Muscle of leg (tissue), 11 donors: Measurements from ENCODE around the gene CFAP157. TPM values are rescaled to one million over a fixed set of nuclear protein-coding genes. Genes with fewer than 3 reads are reported as not detected.

Experiments
- DNase-seq: peaks from one replicate; pipeline ENCODE4 v3.0.0; 2013
- H3K27ac ChIP-seq: one replicate; pipeline ENCODE4 v1.5.1; 2013; ENCODE audit warnings: mild to moderate bottlenecking, low read length, control low read depth
- H3K27me3 ChIP-seq: one replicate; pipeline ENCODE4 v1.6.1; 2013; ENCODE audit warnings: low read length; ENCODE audit not compliant: control insufficient read depth, insufficient read depth
- H3K36me3 ChIP-seq: one replicate; pipeline ENCODE4 v1.6.1; 2013; ENCODE audit warnings: low read length; ENCODE audit not compliant: control insufficient read depth, insufficient read depth
- H3K4me1 ChIP-seq: one replicate; pipeline ENCODE4 v1.6.1; 2013; ENCODE audit warnings: low read length; ENCODE audit not compliant: control insufficient read depth, insufficient read depth
- H3K4me3 ChIP-seq: one replicate; pipeline ENCODE4 v1.5.1; 2013; ENCODE audit warnings: low read length, control low read depth
- H3K9me3 ChIP-seq: replicated peaks from 2 replicates; pipeline ENCODE4 v1.6.1; 2013; ENCODE audit warnings: low read depth, low read length; ENCODE audit not compliant: control insufficient read depth
- WGBS: methylation state at CpG from one replicate; pipeline ENCODE4 v1.1.5; 2013; ENCODE audit warnings: missing lambda C conversion rate; ENCODE audit not compliant: insufficient coverage; 5-methylcytosine and 5-hydroxymethylcytosine counted together
- polyA plus RNA-seq, 8 donors: library from polyadenylated mRNA; unstranded; fragments of 120-200 nt; gene quantifications; one replicate each; pipeline versions ENCODE4 v1.2.1 to v1.2.3, GENCODE V29; 2013; ENCODE audit warnings: inconsistent platforms in 1 of 8, low replicate concordance in 1 of 8; ENCODE audit not compliant: insufficient read length in 8 of 8, insufficient read depth in 1 of 8
- total RNA-seq: library from RNA; stranded (reverse); fragments of 120-200 nt; gene quantifications from one replicate; pipeline ENCODE4 v1.2.4, GENCODE V29; 2013

The CFAP157 gene
- total and polyA plus RNA-seq, 9 donors, result 0.84 to 2.4 (median 1.3) TPM; not detected in 1

DNA sequence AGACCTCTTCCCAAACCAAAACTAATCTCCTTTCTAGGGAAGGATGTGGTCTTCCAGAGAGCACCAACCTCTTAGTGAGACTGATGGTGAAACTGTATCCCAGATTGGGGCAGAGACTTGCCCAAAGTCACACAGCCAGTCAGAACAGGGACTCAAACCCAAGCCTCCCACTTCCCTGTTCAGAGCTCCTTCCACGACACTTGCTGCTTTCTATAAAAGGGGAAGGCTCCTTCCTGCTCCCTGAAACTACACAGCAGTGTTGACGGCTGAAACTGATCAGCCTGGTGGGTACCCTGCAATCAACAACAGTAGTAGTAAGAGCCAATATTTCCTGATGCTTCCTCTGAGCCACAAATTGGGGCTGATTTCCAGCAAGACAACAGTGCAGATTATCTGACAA lies 26.8 kb downstream of the CFAP157 start:
- no peaks in the 10 kb centered on the region for H3K9me3 ChIP-seq
- H3K4me3 ChIP-seq, result no peak overlapping the region
- 100% methylated on average over 1 of the region's 2 CpGs for WGBS
- DNase-seq, result no peak
- peaks cover 34% of the 10 kb centered on the region for H3K36me3 ChIP-seq
- peaks cover 14% of the 10 kb centered on the region for H3K4me1 ChIP-seq
- H3K27ac ChIP-seq, result no peak overlapping the region
- no peaks in the 10 kb centered on the region for H3K27me3 ChIP-seq

DNA sequence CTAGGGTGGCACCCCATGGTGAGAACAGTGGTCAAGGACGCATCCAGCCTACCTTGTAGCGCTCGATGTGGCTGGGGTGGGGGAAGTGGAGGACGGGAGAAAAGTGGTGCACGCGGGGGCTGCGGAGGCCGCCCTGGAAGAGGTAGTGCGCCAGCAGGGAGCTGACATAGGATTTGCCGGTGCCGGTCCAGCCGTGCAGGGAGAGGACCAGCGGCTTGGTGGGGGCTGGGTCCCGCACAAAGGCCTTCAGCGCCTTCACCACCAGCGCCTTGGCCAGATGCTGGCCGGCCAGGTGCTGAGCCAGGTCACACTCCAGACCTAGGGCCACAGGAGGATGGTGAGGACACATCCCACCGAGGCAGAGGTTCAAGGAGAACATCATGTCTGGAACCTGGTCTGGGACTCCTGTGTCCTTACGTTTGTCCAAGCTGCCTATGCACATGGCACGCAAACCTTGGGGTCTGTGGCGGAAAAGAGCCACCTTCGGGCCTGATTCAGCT lies 27.5 kb downstream of the CFAP157 start:
- WGBS, result 34% methylated on average over 22 of the region's 22 CpGs
- peak overlapping the region; percentile 93 for H3K27ac ChIP-seq
- DNase-seq, result no peak

DNA sequence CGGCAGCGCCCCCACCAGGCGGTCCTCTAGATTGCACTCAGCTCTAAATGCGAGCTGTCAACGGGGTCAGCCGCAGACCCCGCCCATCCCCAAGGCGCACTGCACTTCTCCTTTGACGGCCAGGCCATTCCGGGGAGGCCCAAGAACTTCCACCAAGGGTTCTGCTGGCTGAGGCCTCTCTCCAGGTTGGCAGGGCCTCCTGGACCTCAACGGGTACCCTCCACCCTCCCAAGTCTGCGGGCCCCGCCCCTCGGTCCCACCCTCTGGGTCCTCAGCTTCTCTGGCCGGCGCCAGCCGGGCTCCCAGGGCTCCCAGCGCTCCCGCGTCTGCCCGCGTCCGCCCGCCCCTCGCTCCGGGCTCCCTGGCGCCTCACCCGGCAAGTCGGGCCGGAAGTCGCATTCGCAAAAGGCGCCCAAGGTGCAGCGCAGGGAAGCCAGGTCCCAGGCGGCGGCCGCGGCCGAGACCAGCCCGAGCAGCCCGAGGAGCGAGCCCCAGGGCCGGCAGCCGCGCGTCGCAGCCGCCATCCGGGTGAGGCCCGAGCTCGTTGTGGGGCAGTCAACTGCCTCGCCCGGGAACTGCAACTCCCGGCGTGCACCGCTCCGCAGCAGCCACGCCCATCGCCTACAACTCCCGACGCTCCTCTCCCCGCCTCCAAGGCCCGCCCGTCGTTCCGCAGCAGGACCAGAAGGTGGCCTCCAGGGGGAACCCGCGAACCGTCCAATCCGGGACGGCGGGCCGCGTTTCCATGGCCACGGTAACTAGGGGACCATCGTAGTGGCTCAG lies 28.1 kb downstream of the CFAP157 start, which contains the start of gene TOR2A:
Gene TOR2A (minus strand): TSS at position 548 of the 783 bp plus-strand sequence. CDS start 24 bp downstream, at position 524.
- peaks cover 41% of the 10 kb centered on the region for H3K36me3 ChIP-seq
- no peaks in the 10 kb centered on the region for H3K9me3 ChIP-seq
- under 1% methylated on average over 76 of the region's 76 CpGs for WGBS
- peak within 1 kb of the TSS; percentile 71 for H3K4me3 ChIP-seq
- H3K27ac ChIP-seq, result peak within 1 kb of the TSS; percentile 94
- H3K27me3 ChIP-seq, result no peaks in the 10 kb centered on the region
- peaks cover 14% of the 10 kb centered on the region for H3K4me1 ChIP-seq
- peak; percentile 99 for DNase-seq

More for the DNA sequence above, 27.5 kb downstream of the CFAP157 start:
- Histone ChIP-seq H3K4me3 (peak overlapping the region; percentile 71), H3K4me1 (peaks cover 14% of the 10 kb centered on the region), H3K27me3 (no peaks in the 10 kb centered on the region), H3K9me3 (no peaks in the 10 kb centered on the region), H3K36me3 (peaks cover 37% of the 10 kb centered on the region)

DNA sequence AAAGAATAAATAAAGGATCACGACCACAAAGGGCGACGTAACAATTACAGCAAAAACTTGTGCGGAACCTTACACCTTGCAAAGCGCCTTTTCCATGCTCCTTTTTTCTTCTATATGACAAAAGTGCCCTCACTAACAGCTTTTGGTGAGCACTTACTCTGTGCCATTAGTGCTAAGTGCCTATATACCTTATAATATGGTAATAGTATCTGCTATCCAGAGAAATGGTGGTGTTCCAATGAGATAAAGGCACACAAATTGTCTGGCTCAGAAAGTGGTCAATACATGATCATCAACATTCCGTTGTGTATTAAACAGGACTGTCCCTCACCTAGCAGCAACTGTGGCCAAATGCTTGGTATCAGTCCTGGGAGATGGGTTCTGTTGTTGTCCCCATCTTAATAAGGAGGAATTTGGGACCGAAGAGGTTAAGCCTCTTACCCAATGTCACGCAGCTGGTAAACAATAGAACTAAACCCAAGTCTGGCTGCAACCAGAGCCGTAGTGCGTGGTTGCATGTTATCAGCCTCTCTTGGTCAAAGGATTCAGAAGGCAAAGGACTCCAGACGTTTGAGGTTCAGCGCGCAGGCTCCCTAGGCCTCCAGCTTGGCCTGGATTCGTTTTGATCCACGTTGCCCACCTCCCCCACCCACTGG lies 28.9 kb downstream of the CFAP157 start:
- Histone ChIP-seq H3K27me3 (no peaks in the 10 kb centered on the region), H3K9me3 (no peaks in the 10 kb centered on the region), H3K4me3 (no peak overlapping the region), H3K4me1 (peaks cover 14% of the 10 kb centered on the region), H3K27ac (peak overlapping the region; percentile 94), H3K36me3 (peaks cover 42% of the 10 kb centered on the region)
- no peak for DNase-seq
- 38% methylated on average over 10 of the region's 15 CpGs for WGBS

DNA sequence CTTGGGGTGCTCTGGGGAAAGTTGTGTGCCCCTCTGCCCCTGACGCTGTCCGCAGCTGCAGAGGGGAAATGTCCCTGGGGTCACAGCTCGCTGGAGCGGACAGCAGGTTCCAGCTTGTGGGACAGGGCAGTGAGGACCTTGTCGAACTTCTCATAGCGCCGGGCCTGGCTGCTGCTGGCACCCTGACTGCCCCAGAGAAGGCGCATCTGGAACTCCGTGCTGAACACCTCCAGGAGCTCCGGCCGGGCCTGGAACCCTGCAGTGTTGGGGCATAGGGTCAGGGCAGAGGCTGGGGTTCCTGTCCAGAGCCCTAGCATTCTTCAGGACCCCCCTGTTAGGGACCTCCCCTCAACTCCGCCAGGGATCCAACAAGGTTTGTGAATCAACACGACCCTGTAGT lies 31.9 kb downstream of the CFAP157 start:
- peaks cover 20% of the 10 kb centered on the region for H3K4me1 ChIP-seq
- no peak for DNase-seq
- no peaks in the 10 kb centered on the region for H3K9me3 ChIP-seq

DNA sequence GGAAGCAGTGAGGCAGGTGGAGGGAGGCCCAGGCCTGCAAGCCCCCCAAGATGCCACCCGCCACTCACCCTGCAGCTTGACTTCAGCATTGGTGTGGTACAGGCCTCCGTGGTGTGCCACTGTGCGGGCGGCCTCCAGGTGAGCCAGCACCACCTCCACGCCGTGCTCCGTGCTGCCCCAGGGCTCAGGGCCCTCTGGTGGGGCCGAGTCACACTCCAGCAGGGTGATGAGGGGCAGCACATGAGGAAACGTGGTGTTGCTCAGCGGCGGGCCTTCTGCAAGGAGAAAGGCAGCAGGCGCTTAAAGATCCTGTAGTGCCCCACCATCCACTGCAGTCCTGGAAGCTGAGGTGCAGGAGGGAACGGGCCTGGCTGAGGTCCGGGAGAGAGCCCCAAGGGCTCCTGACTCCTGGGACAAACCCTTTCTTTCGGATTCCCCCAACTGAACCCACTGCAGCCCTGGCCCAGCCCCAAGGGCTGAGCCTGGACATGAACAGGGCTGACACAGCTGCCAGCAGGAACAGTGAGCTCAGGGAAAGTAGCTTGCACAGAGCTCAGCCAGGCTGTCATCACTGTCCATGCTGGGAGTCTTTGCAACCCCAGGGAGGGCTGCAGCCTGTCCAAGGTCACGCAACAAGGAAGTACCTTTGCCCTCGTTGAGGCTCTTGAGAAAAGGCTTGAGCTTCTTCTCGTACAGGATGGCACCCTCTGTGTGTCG lies 33.0 kb downstream of the CFAP157 start:
- Histone ChIP-seq H3K27ac (no peak overlapping the region), H3K9me3 (no peaks in the 10 kb centered on the region), H3K4me1 (peaks cover 12% of the 10 kb centered on the region), H3K36me3 (peaks cover 20% of the 10 kb centered on the region), H3K4me3 (no peak overlapping the region), H3K27me3 (no peaks in the 10 kb centered on the region)
- DNase-seq, result no peak
- WGBS, result 81% methylated on average over 17 of the region's 19 CpGs

More for the DNA sequence above, 31.9 kb downstream of the CFAP157 start:
- no peaks in the 10 kb centered on the region for H3K27me3 ChIP-seq
- H3K4me3 ChIP-seq, result no peak overlapping the region
- no peak overlapping the region for H3K27ac ChIP-seq
- peaks cover 19% of the 10 kb centered on the region for H3K36me3 ChIP-seq
- 85% methylated on average over 11 of the region's 13 CpGs for WGBS

DNA sequence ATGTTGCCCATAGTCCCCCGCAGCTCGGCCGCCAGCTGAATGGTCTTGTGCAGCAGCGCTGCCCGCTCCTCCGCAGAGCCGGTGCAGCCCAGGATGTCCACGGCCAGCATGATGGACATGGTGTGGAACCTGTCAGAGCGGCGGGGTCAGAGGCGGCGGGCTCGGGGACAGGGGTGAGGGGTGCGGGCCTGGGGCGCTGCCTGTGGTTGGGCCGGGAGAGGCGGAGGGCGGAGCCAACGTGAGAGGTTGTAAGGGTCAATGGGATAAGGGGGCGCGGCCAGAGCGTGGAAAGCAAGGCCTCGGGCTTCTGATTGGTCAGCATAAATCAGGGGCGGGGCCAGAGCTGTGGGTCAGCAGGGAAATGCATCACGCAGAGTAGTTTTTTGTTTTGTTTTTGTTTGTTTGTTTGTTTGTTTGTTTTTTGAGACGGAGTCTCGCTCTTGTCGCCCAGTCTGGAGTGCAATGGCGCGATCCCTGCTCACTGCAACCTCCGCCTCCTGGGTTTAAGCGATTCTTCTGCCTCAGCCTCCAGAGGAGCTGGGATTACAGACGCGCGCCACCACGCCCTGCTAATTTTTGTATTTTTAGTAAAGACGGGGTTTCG lies 35.1 kb downstream of the CFAP157 start:
- Histone ChIP-seq H3K27ac (no peak overlapping the region), H3K4me1 (peaks cover 6% of the 10 kb centered on the region), H3K27me3 (no peaks in the 10 kb centered on the region), H3K9me3 (no peaks in the 10 kb centered on the region), H3K4me3 (no peak overlapping the region), H3K36me3 (peaks cover 29% of the 10 kb centered on the region)
- WGBS, result 34% methylated on average over 35 of the region's 38 CpGs
- peak; percentile 72 for DNase-seq

DNA sequence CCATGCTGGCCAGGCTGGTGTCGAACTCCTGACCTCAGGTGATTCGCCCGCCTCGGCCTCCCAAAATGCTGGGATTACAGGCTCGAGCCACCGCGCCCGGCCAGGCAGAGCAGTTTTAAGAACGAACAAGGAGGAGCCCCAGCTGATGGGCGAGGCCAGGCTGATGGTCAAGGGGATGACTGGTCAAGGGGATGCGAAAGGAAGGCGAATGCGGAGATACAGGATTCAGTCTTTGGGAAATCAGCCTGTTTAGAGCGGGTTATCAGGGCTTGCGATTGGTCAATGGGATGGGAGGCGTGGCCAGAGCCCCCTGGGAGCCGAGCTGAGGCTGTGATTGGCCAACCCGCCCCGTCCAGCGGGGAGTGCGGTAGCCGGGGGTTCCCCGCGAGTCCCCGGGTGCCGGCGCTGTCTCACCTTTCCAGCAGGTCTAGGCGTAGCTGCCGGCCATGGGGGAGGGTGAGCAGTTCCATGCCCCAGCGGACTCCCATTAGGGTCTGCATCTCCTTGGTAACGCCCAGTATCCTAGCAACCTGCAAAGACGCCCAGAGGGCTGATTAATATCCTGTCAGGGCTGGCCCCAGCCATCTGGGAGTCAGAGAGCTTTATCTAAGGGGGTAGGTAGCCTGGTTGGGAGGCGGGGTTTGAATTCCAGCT lies 35.8 kb downstream of the CFAP157 start:
- no peaks in the 10 kb centered on the region for H3K27me3 ChIP-seq
- WGBS, result 25% methylated on average over 32 of the region's 33 CpGs
- no peaks in the 10 kb centered on the region for H3K9me3 ChIP-seq
- H3K4me3 ChIP-seq, result no peak overlapping the region
- H3K27ac ChIP-seq, result no peak overlapping the region
- peaks cover 30% of the 10 kb centered on the region for H3K36me3 ChIP-seq
- DNase-seq, result peak; percentile 63
- peaks cover 6% of the 10 kb centered on the region for H3K4me1 ChIP-seq

DNA sequence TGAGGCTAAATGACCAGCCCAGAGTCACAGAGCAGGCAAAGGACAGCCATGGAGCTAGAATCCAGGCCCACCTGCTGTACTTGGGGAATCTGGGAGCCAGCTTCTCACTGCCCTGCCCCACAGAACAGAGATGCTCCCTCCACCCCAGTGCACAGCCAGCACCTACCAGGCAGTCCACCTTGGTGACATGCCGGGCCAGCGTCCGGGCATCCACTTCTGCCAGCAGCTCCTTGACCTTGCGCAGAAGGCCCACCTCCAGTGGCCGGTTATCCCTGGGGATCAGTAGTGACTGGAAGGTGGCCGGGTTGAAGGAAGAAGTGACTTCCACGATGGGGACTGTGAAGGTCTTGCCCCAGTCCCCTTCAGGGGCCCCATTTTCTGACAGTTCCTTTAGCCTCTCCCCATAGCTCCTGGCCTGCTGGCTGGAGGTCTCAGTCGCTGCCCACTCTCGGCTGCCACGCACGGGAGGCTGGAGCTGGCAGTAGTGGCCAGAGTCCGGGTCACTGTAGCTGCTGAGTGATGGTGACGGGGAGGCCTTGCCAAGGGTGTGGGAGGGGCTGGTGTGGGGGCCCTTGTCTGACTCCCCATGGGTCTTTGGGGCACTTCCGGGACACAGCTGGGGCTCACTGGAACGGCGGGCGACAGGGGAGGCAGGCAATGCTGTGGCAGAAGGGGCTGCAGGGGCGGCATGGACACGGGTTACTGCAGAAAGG lies 37.8 kb downstream of the CFAP157 start:
- 92% methylated on average over 13 of the region's 19 CpGs for WGBS
- no peaks in the 10 kb centered on the region for H3K27me3 ChIP-seq
- peaks cover 6% of the 10 kb centered on the region for H3K4me1 ChIP-seq
- no peak overlapping the region for H3K27ac ChIP-seq
- no peaks in the 10 kb centered on the region for H3K9me3 ChIP-seq
- H3K4me3 ChIP-seq, result no peak overlapping the region
- DNase-seq, result no peak
- H3K36me3 ChIP-seq, result peaks cover 43% of the 10 kb centered on the region
